HAP-1 (cell line): ENCODE measurements around the gene SEC14L2.

Experiments used
- DNase-seq, 2 experiments: peaks; one replicate each; pipeline ENCODE4 v3.0.0-alpha.2; 2016 to 2020; ENCODE audit warnings: low spot score in 2 of 2
- H3K27me3 ChIP-seq: fragments of 250-450 bp; sonication (Bioruptor Pico); 2 replicates; pipeline ENCODE4 v1.5.1; 2020; ENCODE audit warnings: low read depth, mild to moderate bottlenecking, moderate library complexity
- H3K36me3 ChIP-seq: fragments of 250-450 bp; sonication (Bioruptor Pico); replicated peaks from 2 replicates; pipeline ENCODE4 v1.5.1; 2020; ENCODE audit warnings: mild to moderate bottlenecking
- H3K4me1 ChIP-seq: fragments of 250-450 bp; sonication (Bioruptor Pico); 2 replicates; pipeline ENCODE4 v1.5.1; 2020; ENCODE audit warnings: mild to moderate bottlenecking
- H3K4me3 ChIP-seq: fragments of 250-450 bp; sonication (Bioruptor Pico); 2 replicates; pipeline ENCODE4 v1.5.1; 2020; ENCODE audit warnings: mild to moderate bottlenecking, moderate library complexity
- H3K9me3 ChIP-seq: fragments of 250-450 bp; sonication (Bioruptor Pico); 2 replicates; pipeline ENCODE4 v1.5.1; 2020; ENCODE audit warnings: mild to moderate bottlenecking, moderate library complexity
- in situ Hi-C: fragments of 300-500 bp; cut with MboI; formaldehyde crosslinking; loops from 3 replicates; pipeline ENCODE4 v1.14.3; 2020; ENCODE audit warnings: low sequenced_read_pairs, inconsistent platforms, mixed read lengths

Gene SEC14L2

DNA sequence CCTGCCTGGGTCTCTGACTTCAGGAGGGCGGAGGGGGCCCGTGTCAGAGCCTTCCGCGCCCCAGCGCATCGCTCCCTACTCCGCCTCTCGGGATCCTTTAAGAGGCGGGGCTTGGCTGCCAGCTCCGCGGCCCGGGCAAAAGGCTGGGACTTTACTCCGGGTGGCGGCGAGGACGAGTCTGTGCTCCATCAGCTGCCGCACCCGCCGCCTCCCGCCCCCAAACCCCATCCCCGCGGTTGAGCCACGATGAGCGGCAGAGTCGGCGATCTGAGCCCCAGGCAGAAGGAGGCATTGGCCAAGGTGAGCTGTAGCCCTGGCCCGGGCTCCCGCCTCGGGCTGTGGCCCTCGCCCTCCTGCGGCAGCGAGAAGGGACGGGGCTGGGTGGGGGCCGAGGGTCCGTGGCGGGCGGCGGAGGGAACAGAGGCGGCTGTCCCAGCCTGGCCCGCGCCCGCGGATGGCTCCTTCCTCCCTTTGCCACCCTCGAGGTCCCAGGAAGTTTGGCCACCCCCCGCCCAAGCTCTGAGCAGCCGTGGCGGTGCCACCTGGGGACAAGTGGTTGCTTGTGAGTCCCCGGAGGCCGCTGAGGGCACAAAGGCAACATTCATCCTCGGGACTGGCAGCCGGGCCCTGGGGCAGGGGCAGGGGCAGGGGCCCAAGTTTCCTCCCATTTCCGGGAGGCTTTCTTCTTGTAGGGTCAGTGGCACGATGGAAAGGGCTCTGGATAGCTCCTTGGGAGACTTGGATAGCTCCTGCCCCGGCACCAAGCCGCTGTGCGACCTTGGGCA lies at the start of gene SEC14L2:
TSS of gene SEC14L2 (plus strand) at position 148 of the 785 bp plus-strand sequence. CDS start at position 247, 99 bp downstream.
- in situ Hi-C loops = loop anchor here (25.0 kb wide), 1 partner anchor 285 kb away; no protein-coding TSS in a partner anchor

DNA sequence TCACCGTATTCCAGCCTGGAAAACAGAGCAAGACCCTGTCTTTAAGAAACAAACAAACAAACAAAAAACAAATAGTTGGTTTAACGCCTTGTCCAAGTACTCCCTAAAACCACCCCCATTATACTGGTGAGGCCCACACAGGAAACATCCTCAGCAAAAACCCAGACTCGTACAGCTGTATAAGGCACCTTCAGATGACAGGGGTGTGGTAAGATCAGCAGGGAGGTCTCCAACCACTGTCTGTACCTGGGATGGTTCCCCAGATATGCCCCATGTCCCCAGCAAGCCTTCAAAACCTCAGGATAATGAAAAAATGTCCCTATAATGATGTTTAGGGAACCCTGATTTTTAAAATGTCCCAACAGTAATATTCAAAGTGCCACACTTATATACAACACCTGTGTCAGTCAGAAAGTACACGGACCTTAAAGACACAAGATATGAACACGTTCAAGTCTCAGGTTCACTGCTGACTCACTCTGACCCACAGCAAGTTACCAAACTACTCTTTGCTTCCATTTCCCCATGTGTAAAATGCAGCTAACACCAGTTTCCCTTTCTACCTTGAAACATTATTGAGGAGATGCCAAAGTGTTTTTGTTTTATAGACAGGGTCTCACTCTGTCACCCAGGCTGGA lies 49.4 kb upstream of the SEC14L2 start:
- no peaks in the 10 kb centered on the region for H3K9me3 ChIP-seq
- no peaks in the 10 kb centered on the region for H3K4me1 ChIP-seq
- in situ Hi-C loops = no loop called here
- H3K4me3 ChIP-seq = no peak overlapping the region
- no peak for DNase-seq
- H3K36me3 ChIP-seq = peaks cover 86% of the 10 kb centered on the region
- H3K27me3 ChIP-seq = no peaks in the 10 kb centered on the region

More for the DNA sequence above, at the start of gene SEC14L2:
- Histone ChIP-seq H3K4me1 (0 out of 2 replicates have a peak, but pooled peaks cover 2% of the 10 kb centered on the region), H3K27me3 (no peaks in the 10 kb centered on the region), H3K36me3 (no peaks in the 10 kb centered on the region), H3K4me3 (peak within 1 kb of the TSS; percentile 53), H3K9me3 (no peaks in the 10 kb centered on the region)
- peak; percentile 63 to 85 for DNase-seq

DNA sequence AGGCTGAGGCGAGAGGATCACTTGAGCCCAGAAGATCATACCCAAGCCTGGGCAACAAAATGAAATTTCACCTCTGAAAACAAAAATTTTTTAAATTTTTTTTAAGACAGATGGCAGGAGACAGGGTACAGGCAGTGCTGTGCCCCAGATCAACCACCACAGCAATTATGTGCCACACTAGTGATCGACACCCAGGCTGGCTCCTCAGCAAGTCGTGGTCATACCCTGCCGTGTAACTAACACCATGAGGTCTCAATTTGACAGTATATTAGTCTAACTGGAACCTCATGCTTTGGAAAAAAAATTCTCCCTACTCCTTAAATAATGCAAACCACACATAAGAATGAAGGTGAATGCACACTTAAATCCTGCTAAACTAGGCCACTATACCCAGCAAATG lies 48.4 kb upstream of the SEC14L2 start:
- no peak for DNase-seq
- peaks cover 84% of the 10 kb centered on the region for H3K36me3 ChIP-seq
- H3K4me3 ChIP-seq = no peak overlapping the region
- H3K4me1 ChIP-seq = no peaks in the 10 kb centered on the region
- H3K27me3 ChIP-seq = no peaks in the 10 kb centered on the region
- no peaks in the 10 kb centered on the region for H3K9me3 ChIP-seq
- in situ Hi-C loops = no loop called here

DNA sequence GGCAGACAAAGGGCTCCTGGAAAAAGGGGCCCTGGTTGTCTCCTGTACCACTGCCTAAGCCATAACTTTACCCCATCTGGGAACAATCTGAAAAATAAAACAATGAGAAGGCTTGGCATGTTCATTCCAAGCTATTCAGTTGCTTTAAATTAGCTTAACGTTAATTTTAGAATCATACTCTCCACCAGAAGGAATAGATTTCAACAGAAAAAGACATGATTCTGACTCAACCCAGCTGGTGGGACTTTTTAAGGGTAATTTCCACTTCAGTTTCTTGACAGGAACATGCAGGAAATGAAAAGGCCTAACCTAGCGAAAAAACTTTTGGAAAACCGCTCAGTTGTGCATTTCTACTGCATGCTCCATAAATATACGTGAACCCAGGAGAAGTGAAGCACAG lies 48.0 kb upstream of the SEC14L2 start:
- no peak for DNase-seq
- Histone ChIP-seq H3K27me3 (no peaks in the 10 kb centered on the region), H3K4me3 (no peak overlapping the region), H3K36me3 (peaks cover 84% of the 10 kb centered on the region), H3K9me3 (no peaks in the 10 kb centered on the region), H3K4me1 (no peaks in the 10 kb centered on the region)
- in situ Hi-C loops = no loop called here

DNA sequence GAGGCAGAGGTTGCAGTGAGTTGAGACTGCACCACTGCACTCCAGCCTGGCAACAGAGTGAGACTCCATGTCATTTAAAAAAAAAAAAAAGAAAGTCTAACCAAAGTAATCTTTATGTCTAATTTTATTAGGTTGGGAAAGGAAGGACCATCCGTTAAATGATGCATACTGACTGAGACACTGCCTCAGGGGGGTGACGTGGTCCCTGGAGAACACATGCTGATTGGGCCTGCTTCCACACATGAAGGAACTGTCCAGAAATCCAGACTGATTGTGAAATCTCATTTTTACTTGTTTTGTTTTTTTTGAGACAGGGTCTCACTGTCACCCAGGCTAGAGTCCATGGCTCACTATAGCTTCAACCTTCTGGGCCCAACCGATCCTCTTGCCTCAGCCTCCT lies 45.6 kb upstream of the SEC14L2 start:
- in situ Hi-C loops = no loop called here
- Histone ChIP-seq H3K9me3 (no peaks in the 10 kb centered on the region), H3K27me3 (no peaks in the 10 kb centered on the region), H3K4me1 (peaks cover 6% of the 10 kb centered on the region), H3K36me3 (peaks cover 64% of the 10 kb centered on the region), H3K4me3 (no peak overlapping the region)
- DNase-seq = no peak

DNA sequence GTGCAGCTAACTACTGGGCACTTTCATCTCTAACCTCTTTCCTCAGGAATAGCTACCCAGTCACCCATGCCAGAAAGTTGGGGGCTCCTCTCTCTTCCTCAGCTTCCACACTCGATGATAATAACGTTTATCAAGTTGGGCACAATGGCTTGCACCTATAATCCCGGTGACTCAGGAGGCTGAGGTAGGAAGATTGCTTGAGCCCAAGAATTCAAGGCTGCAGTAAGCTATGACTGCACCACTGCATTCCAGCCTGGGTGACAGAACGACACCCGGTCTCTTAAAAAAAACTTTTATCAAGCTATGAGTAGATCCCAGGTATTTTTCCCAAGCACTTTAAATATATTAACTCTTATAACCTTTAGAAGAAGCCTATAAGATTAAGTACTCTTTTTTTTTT lies 42.2 kb upstream of the SEC14L2 start:
- Histone ChIP-seq H3K4me1 (peaks cover 6% of the 10 kb centered on the region), H3K27me3 (no peaks in the 10 kb centered on the region), H3K9me3 (no peaks in the 10 kb centered on the region), H3K36me3 (peaks cover 43% of the 10 kb centered on the region), H3K4me3 (no peak overlapping the region)
- in situ Hi-C loops = no loop called here
- DNase-seq = no peak

DNA sequence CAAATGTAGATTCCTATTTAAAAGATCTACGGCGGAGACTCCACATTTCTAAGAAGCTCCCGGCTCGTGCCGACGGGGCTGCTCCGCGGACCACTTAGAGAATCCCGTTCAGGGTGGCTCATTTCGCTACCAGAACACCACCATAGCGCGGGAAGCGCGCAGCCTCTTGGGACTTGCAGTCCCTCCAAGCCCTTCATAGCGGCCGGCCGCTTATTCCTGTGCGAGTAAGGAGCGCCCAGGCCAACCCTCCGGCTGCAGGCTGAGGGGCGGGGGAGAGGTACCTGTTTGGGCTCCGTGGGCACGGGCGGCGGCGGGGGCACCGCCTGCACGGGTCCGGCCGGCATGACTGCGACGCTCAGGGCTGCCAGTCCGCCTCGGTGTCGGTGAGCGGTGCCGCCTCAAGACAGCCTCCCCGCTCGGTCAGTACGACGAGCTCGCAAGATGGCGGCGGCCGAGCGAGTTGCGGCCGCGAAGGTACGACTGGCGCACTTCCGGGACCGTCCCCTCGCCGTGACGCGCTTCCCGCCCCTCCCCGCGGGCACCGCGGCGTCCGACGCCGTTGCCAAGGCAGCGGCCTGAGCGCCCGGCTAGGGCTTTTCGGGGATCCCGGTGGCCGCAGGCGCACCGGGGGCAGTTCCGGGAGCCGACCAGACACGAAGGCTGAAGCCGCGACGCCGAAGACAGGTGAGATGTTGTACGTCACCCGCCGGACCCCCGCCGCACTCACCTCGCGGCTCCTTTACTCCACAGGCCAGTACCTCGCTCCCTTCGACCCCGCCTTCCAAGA lies 40.2 kb upstream of the SEC14L2 start, which contains the start of the genes CCDC157 and SF3A1:
TSS of gene CCDC157 (plus strand) at position 559 of the 787 bp plus-strand sequence. CDS start 8,994 bp downstream, outside the sequence.
TSS of gene SF3A1 (minus strand) at position 446 of the 787 bp plus-strand sequence. CDS start at position 344, 102 bp downstream.
- H3K4me3 ChIP-seq = peak within 1 kb of the TSS; percentile 100
- H3K4me1 ChIP-seq = peaks cover 6% of the 10 kb centered on the region
- DNase-seq = peak; percentile 86 to 94
- H3K36me3 ChIP-seq = peaks cover 26% of the 10 kb centered on the region
- no peaks in the 10 kb centered on the region for H3K27me3 ChIP-seq
- H3K9me3 ChIP-seq = no peaks in the 10 kb centered on the region
- in situ Hi-C loops = no loop called here

DNA sequence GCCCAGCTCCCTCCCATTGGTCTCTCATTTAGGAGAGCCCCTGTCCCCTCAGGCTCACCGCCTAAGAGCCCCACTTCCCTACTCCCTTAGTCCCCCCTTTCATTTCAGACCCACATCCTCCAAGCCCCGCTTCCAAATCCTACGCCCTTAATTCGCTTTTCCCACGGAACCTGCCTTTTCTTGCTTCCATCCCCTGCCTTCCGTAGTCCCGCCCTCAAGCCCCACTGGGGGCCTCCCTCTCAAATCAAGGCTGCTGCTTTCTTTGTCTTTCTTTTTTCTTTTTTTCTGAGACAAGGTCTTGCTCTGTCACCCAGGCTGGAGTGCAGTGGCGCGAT lies 39.6 kb upstream of the SEC14L2 start:
- peak in 1 of 2 experiments; percentile 28 for DNase-seq
- Histone ChIP-seq H3K4me1 (peaks cover 6% of the 10 kb centered on the region), H3K9me3 (no peaks in the 10 kb centered on the region), H3K4me3 (peak overlapping the region; percentile 100), H3K27me3 (no peaks in the 10 kb centered on the region), H3K36me3 (peaks cover 23% of the 10 kb centered on the region)
- in situ Hi-C loops = no loop called here

DNA sequence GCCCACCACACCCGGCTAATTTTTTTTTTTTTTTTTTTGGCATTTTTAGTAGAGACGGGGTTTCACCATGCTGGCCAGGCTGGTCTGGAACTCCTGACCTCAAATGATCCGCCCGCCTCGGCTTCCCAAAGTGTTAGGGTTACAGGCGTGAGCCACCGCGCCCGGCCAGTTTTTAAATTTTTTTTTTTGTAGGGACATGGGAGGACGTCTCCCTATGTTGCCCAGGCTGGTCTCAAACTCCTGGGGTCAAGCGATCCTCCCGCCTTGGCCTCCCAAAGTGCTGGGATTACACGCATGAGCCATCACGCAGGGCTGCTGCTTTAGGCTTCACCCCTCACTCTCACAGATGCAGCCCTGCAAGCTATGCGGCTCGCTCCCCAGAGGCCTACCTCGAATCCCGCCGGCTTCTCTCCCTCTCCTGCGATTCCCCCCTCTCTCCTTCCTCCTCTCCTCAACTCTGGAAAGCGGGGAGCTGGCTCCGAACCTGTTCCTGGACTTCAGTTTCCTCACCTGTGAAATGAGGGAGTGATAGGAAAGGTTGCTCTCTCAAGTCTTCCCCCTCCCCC lies 39.1 kb upstream of the SEC14L2 start:
- Histone ChIP-seq H3K4me3 (peak overlapping the region; percentile 100), H3K36me3 (peaks cover 18% of the 10 kb centered on the region), H3K4me1 (peaks cover 6% of the 10 kb centered on the region), H3K9me3 (no peaks in the 10 kb centered on the region), H3K27me3 (no peaks in the 10 kb centered on the region)
- in situ Hi-C loops = no loop called here
- no peak for DNase-seq

DNA sequence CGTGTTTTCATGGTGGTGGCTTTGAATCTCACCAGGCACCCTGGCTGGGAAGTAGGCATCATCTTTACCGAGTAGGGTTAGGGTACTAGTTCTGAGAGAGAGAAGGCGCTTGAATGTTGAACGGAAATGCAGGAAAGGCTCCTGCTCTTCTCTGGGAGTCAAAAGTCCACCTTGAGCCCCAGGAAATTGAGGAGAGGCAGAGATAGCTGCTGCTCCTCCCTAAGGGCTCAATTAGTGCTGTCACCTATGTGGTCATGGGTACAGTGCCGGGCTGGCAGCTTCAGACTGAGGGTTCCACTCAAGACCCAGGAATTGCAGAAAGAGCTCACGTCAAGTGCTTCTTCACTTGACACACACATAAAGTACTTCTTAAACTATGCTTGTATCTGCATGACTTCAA lies 38.3 kb upstream of the SEC14L2 start:
- in situ Hi-C loops = no loop called here
- Histone ChIP-seq H3K27me3 (no peaks in the 10 kb centered on the region), H3K4me3 (no peak overlapping the region)

DNA sequence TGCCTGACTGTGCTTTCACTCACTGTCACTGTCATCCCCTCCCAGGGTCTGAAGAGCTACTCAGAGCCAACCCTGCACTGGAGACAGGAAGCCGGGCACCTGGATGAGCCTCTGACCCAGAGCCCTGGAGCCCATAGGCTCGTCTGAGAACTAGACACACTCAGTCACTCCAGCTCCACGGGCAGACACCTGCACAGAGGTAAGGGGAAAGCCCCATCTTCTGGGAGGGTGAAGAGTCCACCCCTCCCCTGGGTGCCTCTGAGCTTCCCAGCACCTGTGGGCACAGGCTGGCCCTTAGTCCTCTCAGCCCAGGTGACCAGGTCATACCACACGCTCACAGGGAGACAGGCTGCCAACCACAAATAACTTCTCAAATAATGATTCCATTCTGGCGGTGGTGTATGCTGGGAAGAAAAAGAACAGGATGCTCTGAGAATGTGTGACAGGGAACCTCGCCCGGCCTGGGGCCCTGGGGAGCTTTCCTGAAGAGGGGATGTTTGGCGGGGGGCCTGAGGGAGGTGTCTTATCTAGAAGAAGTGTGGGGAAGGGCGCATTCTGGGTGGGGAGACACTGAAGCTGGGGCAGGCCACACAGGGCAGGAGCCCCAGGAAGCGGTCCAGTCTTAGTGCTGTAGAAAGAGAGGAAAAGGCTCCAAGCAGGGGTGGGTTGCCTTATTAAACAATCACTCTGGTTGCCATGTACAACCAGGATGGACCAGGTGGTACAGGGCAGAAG lies 34.7 kb upstream of the SEC14L2 start:
- Histone ChIP-seq H3K9me3 (no peaks in the 10 kb centered on the region), H3K27me3 (no peaks in the 10 kb centered on the region), H3K4me1 (no peaks in the 10 kb centered on the region; the same call in 1 of the 2 replicates), H3K4me3 (no peak overlapping the region), H3K36me3 (no peaks in the 10 kb centered on the region)
- DNase-seq = no peak
- in situ Hi-C loops = no loop called here

More for the DNA sequence above, 38.3 kb upstream of the SEC14L2 start:
- no peaks in the 10 kb centered on the region for H3K9me3 ChIP-seq
- H3K36me3 ChIP-seq = peaks cover 12% of the 10 kb centered on the region
- no peak for DNase-seq
- H3K4me1 ChIP-seq = peaks cover 6% of the 10 kb centered on the region

DNA sequence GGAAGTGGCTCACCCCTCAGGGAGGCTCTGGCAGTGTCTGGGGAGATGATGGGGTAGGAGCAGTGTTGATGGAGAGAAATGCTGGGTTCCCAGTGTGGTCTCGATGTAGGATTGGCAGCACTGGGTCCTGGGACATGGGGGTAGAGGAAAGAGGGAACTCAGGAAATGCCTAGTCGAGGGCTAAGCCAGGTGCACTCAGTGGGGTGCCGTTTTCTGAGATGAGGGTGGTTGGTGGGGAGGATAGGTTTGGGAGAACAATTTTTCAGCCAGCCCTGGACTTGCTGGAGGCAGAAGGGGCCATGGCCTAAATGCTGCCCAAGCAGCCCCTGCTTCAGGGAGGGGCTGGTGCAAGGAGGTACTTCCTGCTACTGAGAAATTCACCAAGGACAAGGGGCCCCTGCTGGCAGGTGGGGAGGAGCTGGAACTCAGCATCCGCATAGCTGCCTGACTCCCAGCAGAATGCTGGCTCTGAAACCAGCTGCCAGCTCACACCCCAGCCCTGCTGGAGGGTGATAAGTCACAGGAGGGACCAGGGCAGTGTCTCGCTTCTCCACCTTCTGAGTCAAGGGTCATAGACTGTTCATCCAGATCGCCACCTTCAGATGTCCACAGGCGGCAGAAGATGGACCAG lies 34.1 kb upstream of the SEC14L2 start:
- Histone ChIP-seq H3K9me3 (no peaks in the 10 kb centered on the region), H3K27me3 (no peaks in the 10 kb centered on the region), H3K4me3 (no peak overlapping the region), H3K36me3 (no peaks in the 10 kb centered on the region), H3K4me1 (no peaks in the 10 kb centered on the region)
- in situ Hi-C loops = no loop called here
- DNase-seq = no peak
